ENCODE data around the gene FAM83C. TPM values are rescaled to one million over a fixed set of nuclear protein-coding genes. Genes with fewer than 3 reads are reported as not detected.
A peak's percentile ranks its signal among the peaks of the same experiment; 100 is the strongest.

The FAM83C gene
- total and polyA plus RNA-seq, 9 donors = 0.11 to 2.1 TPM; not detected in 7

GRCh38 chr20:35290186-35290886 lies 1.9 kb downstream of the FAM83C start:
- Histone ChIP-seq H3K27me3 (ENCODE audit: control insufficient read depth, insufficient read depth, low read length) (peaks cover 3% of the 10 kb centered on the region), H3K27ac (ENCODE audit: low read length) (no peak overlapping the region), H3K4me1 (ENCODE audit: control insufficient read depth, insufficient read depth, low read length) (peaks cover 2% of the 10 kb centered on the region), H3K4me3 (ENCODE audit: low read length) (no peak overlapping the region), H3K36me3 (ENCODE audit: control insufficient read depth, insufficient read depth, low read length) (no peaks in the 10 kb centered on the region), H3K9me3 (replicated peaks; ENCODE audit: control insufficient read depth, low read depth, low read length) (no peaks in the 10 kb centered on the region)
- WGBS (ENCODE audit: insufficient coverage) = 47% methylated on average over 6 of the region's 7 CpGs
- no peak for DNase-seq

- no peak for DNase-seq
Observed at GRCh38 chr20:35288325-35289060, 3.7 kb downstream of the FAM83C start.

GRCh38 chr20:35287509-35288324 lies 4.5 kb downstream of the FAM83C start:
- H3K36me3 ChIP-seq (ENCODE audit: control insufficient read depth, insufficient read depth, low read length) = peaks cover 3% of the 10 kb centered on the region
- 86% methylated on average over 23 of the region's 28 CpGs for WGBS (ENCODE audit: insufficient coverage)
- peaks cover 16% of the 10 kb centered on the region for H3K4me1 ChIP-seq (ENCODE audit: control insufficient read depth, insufficient read depth, low read length)
- no peak overlapping the region for H3K27ac ChIP-seq (ENCODE audit: low read length)
- H3K4me3 ChIP-seq (ENCODE audit: low read length) = no peak overlapping the region
- H3K9me3 ChIP-seq (replicated peaks; ENCODE audit: control insufficient read depth, low read depth, low read length) = no peaks in the 10 kb centered on the region
- H3K27me3 ChIP-seq (ENCODE audit: control insufficient read depth, insufficient read depth, low read length) = peaks cover 3% of the 10 kb centered on the region
- DNase-seq = no peak

More at GRCh38 chr20:35288325-35289060, 3.7 kb downstream of the FAM83C start:
- Histone ChIP-seq H3K36me3 (ENCODE audit: control insufficient read depth, insufficient read depth, low read length) (no peaks in the 10 kb centered on the region), H3K27ac (ENCODE audit: low read length) (no peak overlapping the region), H3K9me3 (replicated peaks; ENCODE audit: control insufficient read depth, low read depth, low read length) (no peaks in the 10 kb centered on the region), H3K4me3 (ENCODE audit: low read length) (no peak overlapping the region), H3K4me1 (ENCODE audit: control insufficient read depth, insufficient read depth, low read length) (peaks cover 12% of the 10 kb centered on the region), H3K27me3 (ENCODE audit: control insufficient read depth, insufficient read depth, low read length) (peaks cover 3% of the 10 kb centered on the region)
- WGBS (ENCODE audit: insufficient coverage) = 68% methylated on average over 6 of the region's 19 CpGs

GRCh38 chr20:35286899-35287508 lies 5.2 kb downstream of the FAM83C start:
- Histone ChIP-seq H3K36me3 (ENCODE audit: control insufficient read depth, insufficient read depth, low read length) (peaks cover 3% of the 10 kb centered on the region), H3K4me3 (ENCODE audit: low read length) (no peak overlapping the region), H3K9me3 (replicated peaks; ENCODE audit: control insufficient read depth, low read depth, low read length) (no peaks in the 10 kb centered on the region), H3K27ac (ENCODE audit: low read length) (no peak overlapping the region), H3K27me3 (ENCODE audit: control insufficient read depth, insufficient read depth, low read length) (peaks cover 3% of the 10 kb centered on the region), H3K4me1 (ENCODE audit: control insufficient read depth, insufficient read depth, low read length) (peaks cover 16% of the 10 kb centered on the region)
- DNase-seq = no peak
- 87% methylated on average over 15 of the region's 17 CpGs for WGBS (ENCODE audit: insufficient coverage)

- peaks cover 8% of the 10 kb centered on the region for H3K36me3 ChIP-seq (ENCODE audit: control insufficient read depth, insufficient read depth, low read length)
- no peak overlapping the region for H3K4me3 ChIP-seq (ENCODE audit: low read length)
- H3K27me3 ChIP-seq (ENCODE audit: control insufficient read depth, insufficient read depth, low read length) = peaks cover 2% of the 10 kb centered on the region
- H3K4me1 ChIP-seq (ENCODE audit: control insufficient read depth, insufficient read depth, low read length) = peaks cover 16% of the 10 kb centered on the region
- no peak for DNase-seq
- H3K9me3 ChIP-seq (replicated peaks; ENCODE audit: control insufficient read depth, low read depth, low read length) = no peaks in the 10 kb centered on the region
- WGBS (ENCODE audit: insufficient coverage) = 83% methylated on average over 8 of the region's 12 CpGs
- H3K27ac ChIP-seq (ENCODE audit: low read length) = no peak overlapping the region
Observed at GRCh38 chr20:35286077-35286898, 5.9 kb downstream of the FAM83C start.

GRCh38 chr20:35285806-35286076 lies 6.5 kb downstream of the FAM83C start:
- Histone ChIP-seq H3K36me3 (ENCODE audit: control insufficient read depth, insufficient read depth, low read length) (peaks cover 12% of the 10 kb centered on the region), H3K27ac (ENCODE audit: low read length) (no peak overlapping the region), H3K9me3 (replicated peaks; ENCODE audit: control insufficient read depth, low read depth, low read length) (no peaks in the 10 kb centered on the region), H3K4me3 (ENCODE audit: low read length) (no peak overlapping the region), H3K27me3 (ENCODE audit: control insufficient read depth, insufficient read depth, low read length) (peaks cover 1% of the 10 kb centered on the region), H3K4me1 (ENCODE audit: control insufficient read depth, insufficient read depth, low read length) (peaks cover 16% of the 10 kb centered on the region)
- WGBS (ENCODE audit: insufficient coverage) = no CpG with 5 or more reads among the region's 5 CpGs
- DNase-seq = no peak

GRCh38 chr20:35284992-35285805 lies 7.0 kb downstream of the FAM83C start:
- WGBS (ENCODE audit: insufficient coverage) = 34% methylated on average over 16 of the region's 19 CpGs

GRCh38 chr20:35284267-35284991 lies 7.8 kb downstream of the FAM83C start, which contains the start of gene EIF6:
Gene EIF6 (minus strand): TSS chr20:35284772. CDS start chr20:35284487, 285 bp downstream.
- Histone ChIP-seq H3K4me1 (ENCODE audit: control insufficient read depth, insufficient read depth, low read length) (peaks cover 16% of the 10 kb centered on the region), H3K27ac (ENCODE audit: low read length) (peak within 1 kb of the TSS; percentile 94), H3K36me3 (ENCODE audit: control insufficient read depth, insufficient read depth, low read length) (peaks cover 25% of the 10 kb centered on the region), H3K4me3 (ENCODE audit: low read length) (peak within 1 kb of the TSS; percentile 85), H3K9me3 (replicated peaks; ENCODE audit: control insufficient read depth, low read depth, low read length) (no peaks in the 10 kb centered on the region), H3K27me3 (ENCODE audit: control insufficient read depth, insufficient read depth, low read length) (no peaks in the 10 kb centered on the region)
- peak; percentile 95 for DNase-seq
- under 1% methylated on average over 54 of the region's 61 CpGs for WGBS (ENCODE audit: insufficient coverage)

More at GRCh38 chr20:35284992-35285805, 7.0 kb downstream of the FAM83C start:
- H3K4me1 ChIP-seq (ENCODE audit: control insufficient read depth, insufficient read depth, low read length) = peaks cover 16% of the 10 kb centered on the region
- H3K36me3 ChIP-seq (ENCODE audit: control insufficient read depth, insufficient read depth, low read length) = peaks cover 17% of the 10 kb centered on the region
- H3K27ac ChIP-seq (ENCODE audit: low read length) = peak overlapping the region; percentile 94
- H3K4me3 ChIP-seq (ENCODE audit: low read length) = peak overlapping the region; percentile 85
- DNase-seq = no peak
- H3K9me3 ChIP-seq (replicated peaks; ENCODE audit: control insufficient read depth, low read depth, low read length) = no peaks in the 10 kb centered on the region
- H3K27me3 ChIP-seq (ENCODE audit: control insufficient read depth, insufficient read depth, low read length) = no peaks in the 10 kb centered on the region
